ENCODE data around the gene CCDC50. TPM values are rescaled to one million over a fixed set of nuclear protein-coding genes. Genes with fewer than 3 reads are reported as not detected.

The CCDC50 gene
- total and polyA plus RNA-seq, 4 donors, result 23.4 to 119 (median 40.4) TPM

DNA sequence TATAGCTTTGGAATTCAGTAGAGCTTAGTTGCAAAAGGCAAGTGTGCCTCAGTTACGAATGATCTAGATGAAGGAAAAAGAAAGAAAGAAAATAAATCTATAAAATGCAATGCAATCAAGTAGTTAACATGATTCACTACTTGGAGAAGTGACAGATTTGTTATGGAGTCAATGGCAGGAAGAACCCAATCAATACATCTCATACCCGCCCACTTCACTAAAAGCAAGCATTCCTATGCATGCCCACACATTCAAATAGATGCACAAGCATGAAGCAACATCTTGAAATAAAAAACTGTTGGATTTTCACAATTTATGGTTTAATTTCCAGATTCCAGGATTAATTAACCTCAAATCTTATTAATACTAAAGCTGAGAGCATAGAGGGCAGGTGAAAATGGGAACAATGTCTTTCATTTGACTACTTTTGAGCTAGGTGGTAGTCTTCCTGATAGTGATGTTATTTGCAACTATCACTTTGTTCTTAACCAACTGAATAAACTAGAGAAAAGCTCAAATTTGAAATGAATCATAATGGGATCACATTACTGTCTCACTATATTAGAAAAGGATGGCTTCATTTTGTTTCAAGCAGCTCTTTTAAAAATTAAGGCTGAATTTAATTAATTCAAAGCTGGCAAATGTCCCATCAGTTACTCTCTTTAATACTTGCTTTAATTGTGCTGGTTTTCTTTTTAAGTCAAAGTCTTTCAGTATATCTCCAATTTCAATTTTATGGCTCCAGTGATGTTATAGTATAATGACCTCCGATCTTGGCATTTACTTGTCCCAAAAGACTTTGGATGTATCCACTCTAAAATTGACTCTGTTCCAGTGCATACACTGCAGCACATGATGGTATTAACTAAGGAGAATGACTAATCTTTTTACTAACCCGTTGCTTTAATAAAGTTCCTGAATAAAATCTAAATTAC, 46.7 kb upstream of the CCDC50 start:
- Histone ChIP-seq H3K27me3 (ENCODE audit: control insufficient read depth in 3 of 3, insufficient read depth in 3 of 3, low read length in 2 of 3) (no peaks in the 10 kb centered on the region), H3K9ac (ENCODE audit: insufficient read depth in 1 of 2, low read length in 2 of 2) (no peak overlapping the region), H3K27ac (ENCODE audit: low read depth in 1 of 2, low read length in 1 of 2) (no peak overlapping the region), H3K36me3 (ENCODE audit: control insufficient read depth in 4 of 4, insufficient read depth in 4 of 4, low read length in 4 of 4) (no peaks in the 10 kb centered on the region), H3K9me3 (ENCODE audit: control insufficient read depth in 4 of 4, insufficient read depth in 3 of 4, low read length in 3 of 4) (no peaks in the 10 kb centered on the region), H3K4me3 (no peak overlapping the region), H3K4me1 (ENCODE audit: control insufficient read depth in 5 of 5, insufficient read depth in 5 of 5, low read length in 5 of 5) (no peaks in the 10 kb centered on the region)
- ATAC-seq (ENCODE audit: insufficient read depth, low FRiP score) (no peak), DNase-seq (no peak)
- TF ChIP-seq, protein P1, sequence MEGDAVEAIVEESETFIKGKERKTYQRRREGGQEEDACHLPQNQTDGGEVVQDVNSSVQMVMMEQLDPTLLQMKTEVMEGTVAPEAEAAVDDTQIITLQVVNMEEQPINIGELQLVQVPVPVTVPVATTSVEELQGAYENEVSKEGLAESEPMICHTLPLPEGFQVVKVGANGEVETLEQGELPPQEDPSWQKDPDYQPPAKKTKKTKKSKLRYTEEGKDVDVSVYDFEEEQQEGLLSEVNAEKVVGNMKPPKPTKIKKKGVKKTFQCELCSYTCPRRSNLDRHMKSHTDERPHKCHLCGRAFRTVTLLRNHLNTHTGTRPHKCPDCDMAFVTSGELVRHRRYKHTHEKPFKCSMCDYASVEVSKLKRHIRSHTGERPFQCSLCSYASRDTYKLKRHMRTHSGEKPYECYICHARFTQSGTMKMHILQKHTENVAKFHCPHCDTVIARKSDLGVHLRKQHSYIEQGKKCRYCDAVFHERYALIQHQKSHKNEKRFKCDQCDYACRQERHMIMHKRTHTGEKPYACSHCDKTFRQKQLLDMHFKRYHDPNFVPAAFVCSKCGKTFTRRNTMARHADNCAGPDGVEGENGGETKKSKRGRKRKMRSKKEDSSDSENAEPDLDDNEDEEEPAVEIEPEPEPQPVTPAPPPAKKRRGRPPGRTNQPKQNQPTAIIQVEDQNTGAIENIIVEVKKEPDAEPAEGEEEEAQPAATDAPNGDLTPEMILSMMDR (IDR thresholded peaks at IDR 0.05; ENCODE audit: control extremely low read depth, extremely low read depth), result no peak
- 55 to 85% methylated on average over 4 of the region's 4 CpGs for WGBS, 2 donors

DNA sequence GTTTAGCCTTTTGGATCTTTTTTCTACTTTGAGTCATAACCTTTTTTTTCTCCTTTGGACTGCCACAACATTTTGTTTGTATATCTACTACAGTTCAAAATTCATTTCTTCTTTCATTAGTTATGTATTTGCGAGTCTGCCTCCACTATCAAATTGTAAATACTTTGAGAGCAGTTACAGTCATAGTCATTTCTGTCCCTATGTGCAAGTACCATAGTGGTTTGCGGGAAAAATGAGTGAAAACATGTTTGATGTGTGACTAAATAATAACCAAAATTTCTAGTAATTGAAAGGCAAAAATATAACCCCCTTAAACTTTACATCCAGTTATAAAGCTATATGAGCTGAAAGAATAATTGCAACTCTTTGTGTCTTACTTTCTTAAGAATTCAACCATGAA, 45.8 kb upstream of the CCDC50 start:
- Histone ChIP-seq H3K4me3 (no peak overlapping the region), H3K9ac (ENCODE audit: insufficient read depth in 1 of 2, low read length in 2 of 2) (no peak overlapping the region), H3K4me1 (ENCODE audit: control insufficient read depth in 5 of 5, insufficient read depth in 5 of 5, low read length in 5 of 5) (no peaks in the 10 kb centered on the region), H3K27me3 (ENCODE audit: control insufficient read depth in 3 of 3, insufficient read depth in 3 of 3, low read length in 2 of 3) (no peaks in the 10 kb centered on the region), H3K9me3 (ENCODE audit: control insufficient read depth in 4 of 4, insufficient read depth in 3 of 4, low read length in 3 of 4) (no peaks in the 10 kb centered on the region), H3K27ac (ENCODE audit: low read depth in 1 of 2, low read length in 1 of 2) (no peak overlapping the region), H3K36me3 (ENCODE audit: control insufficient read depth in 4 of 4, insufficient read depth in 4 of 4, low read length in 4 of 4) (no peaks in the 10 kb centered on the region)
- TF ChIP-seq, protein P1 (IDR thresholded peaks at IDR 0.05; ENCODE audit: control extremely low read depth, extremely low read depth), result no peak
- 90 to 96% methylated on average over 2 of the region's 2 CpGs for WGBS, 2 donors
- DNase-seq, result no peak
- ATAC-seq (ENCODE audit: insufficient read depth, low FRiP score), result no peak

DNA sequence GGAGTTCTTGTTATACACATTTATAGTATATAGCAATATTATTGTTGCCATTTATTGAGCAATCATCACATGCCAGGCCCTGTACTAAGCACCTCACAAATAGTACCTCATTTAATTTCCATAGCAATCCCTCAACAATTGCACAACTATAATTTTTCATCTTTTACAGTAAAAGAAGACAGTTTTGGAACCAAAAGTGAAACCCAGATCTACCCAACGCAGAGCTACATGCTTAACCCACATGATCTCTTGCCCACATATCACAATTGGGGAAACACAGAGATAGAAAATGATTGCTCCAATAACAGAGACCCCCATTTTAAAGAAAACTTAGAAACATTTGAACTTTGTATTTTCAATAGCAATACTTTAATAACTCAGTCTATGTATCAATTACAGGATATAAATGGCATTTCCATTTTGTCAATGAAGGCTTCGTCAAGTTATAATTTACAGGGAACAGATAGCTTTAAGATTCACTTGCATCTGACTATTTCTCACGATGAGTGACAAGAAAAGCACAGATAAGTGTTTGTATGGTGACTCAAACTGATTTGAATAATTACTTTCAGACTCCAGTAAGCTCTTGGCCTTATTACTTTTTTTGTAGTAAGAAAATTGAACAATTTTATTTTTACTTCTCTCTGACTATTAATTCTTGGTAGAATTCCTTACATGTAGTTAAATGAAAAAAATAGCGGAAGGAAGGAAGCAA, 38.7 kb upstream of the CCDC50 start:
- H3K27ac ChIP-seq (ENCODE audit: low read depth in 1 of 2, low read length in 1 of 2), result no peak overlapping the region
- no peak overlapping the region for H3K9ac ChIP-seq (ENCODE audit: insufficient read depth in 1 of 2, low read length in 2 of 2)
- no peak for ATAC-seq (ENCODE audit: insufficient read depth, low FRiP score)
- no peak for DNase-seq
- TF ChIP-seq, protein P1 (IDR thresholded peaks at IDR 0.05; ENCODE audit: control extremely low read depth, extremely low read depth), result no peak
- no peaks in the 10 kb centered on the region for H3K9me3 ChIP-seq (ENCODE audit: control insufficient read depth in 4 of 4, insufficient read depth in 3 of 4, low read length in 3 of 4)
- H3K36me3 ChIP-seq (ENCODE audit: control insufficient read depth in 4 of 4, insufficient read depth in 4 of 4, low read length in 4 of 4), result no peaks in the 10 kb centered on the region
- 64 to 75% methylated on average over 4 of the region's 4 CpGs for WGBS, 2 donors
- H3K27me3 ChIP-seq (ENCODE audit: control insufficient read depth in 3 of 3, insufficient read depth in 3 of 3, low read length in 2 of 3), result no peaks in the 10 kb centered on the region
- no peak overlapping the region for H3K4me3 ChIP-seq
- H3K4me1 ChIP-seq (ENCODE audit: control insufficient read depth in 5 of 5, insufficient read depth in 5 of 5, low read length in 5 of 5), result no peaks in the 10 kb centered on the region

Measured in lung (tissue), 12 donors.